GM12875 (cell line): ENCODE data around the gene RSL24D1.

Experiments
- H3K4me3 ChIP-seq: one replicate; pipeline ENCODE4 v1.5.1; 2011; ENCODE audit warnings: low read depth, low read length, control low read depth
- TF ChIP-seq, protein P1 (sequence below): IDR thresholded peaks from 2 replicates; pipeline ENCODE4 v1.5.1; 2011; ENCODE audit warnings: low read depth, mild to moderate bottlenecking, control low read depth, inconsistent platforms, low read length, moderate library complexity, borderline replicate concordance; ENCODE audit not compliant: insufficient read depth

Gene RSL24D1

DNA sequence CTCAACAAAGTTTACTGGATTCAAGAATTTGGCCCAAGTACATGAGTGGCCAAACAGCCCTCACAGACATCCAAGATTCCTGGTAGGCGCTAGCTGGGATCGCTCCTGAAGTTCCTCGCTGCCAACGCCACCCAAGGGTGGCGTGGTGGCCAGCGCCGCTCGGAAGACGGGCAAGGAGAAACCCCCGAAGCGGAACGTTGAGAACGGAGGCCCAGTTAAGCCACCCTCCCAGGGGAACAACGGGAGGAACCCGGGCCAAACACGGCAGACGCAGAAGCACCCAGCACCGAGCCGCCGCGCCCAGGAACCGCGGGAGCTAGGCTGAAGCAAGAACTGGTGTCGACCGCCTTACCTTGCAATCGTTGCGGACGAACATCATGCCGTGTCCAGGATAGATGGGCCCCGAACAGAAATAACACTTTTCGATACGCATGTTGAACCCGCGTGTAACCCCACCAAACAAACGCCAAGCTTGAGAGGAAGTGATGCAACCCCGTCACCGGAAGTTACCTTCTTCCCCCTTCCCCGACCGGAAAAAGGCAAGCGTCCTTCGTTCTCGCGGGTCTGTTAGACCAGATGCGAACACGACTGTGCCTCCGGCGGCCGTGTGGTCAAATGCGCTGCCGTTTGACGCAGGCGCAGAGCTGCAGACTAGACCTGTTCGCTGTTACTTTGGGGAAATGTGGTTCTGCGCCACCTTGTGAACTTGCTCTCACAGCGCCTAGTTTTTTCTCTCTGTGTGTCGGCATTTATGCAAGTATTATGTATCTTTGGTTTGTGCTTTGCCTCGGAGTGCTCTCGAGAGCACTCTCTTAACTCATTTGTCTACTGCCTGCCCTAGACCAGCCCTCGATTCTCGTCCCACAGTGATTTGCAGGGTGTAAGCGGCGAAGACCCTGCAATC, at the start of gene RSL24D1:
TSS of gene RSL24D1 (minus strand) at position 484 of the 904 bp plus-strand sequence. CDS start at position 433, 51 bp downstream.
- TF ChIP-seq, protein P1, sequence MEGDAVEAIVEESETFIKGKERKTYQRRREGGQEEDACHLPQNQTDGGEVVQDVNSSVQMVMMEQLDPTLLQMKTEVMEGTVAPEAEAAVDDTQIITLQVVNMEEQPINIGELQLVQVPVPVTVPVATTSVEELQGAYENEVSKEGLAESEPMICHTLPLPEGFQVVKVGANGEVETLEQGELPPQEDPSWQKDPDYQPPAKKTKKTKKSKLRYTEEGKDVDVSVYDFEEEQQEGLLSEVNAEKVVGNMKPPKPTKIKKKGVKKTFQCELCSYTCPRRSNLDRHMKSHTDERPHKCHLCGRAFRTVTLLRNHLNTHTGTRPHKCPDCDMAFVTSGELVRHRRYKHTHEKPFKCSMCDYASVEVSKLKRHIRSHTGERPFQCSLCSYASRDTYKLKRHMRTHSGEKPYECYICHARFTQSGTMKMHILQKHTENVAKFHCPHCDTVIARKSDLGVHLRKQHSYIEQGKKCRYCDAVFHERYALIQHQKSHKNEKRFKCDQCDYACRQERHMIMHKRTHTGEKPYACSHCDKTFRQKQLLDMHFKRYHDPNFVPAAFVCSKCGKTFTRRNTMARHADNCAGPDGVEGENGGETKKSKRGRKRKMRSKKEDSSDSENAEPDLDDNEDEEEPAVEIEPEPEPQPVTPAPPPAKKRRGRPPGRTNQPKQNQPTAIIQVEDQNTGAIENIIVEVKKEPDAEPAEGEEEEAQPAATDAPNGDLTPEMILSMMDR = peak; percentile 35; the same call in 1 of the 2 replicates
- peak within 1 kb of the TSS; percentile 83 for H3K4me3 ChIP-seq

DNA sequence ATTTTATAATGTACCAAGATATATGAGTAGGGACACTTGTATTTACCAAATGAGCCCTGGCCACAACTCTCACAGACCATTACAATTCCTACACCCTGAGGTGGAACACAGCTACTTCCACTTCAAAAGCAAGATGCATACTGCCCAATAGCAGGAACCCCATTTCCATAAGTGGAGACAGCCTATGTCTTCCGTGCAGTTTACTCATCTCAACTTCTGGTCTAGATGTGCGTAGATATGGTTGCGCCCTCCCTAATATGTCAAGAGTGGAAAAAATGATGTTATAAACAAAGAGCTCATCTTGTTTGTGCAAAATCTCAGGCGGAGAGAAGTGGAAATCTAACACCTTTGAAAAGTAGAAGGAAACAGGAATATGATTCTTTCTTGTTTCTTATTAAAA, 48.3 kb upstream of the RSL24D1 start:
- TF ChIP-seq, protein P1 = no peak
- H3K4me3 ChIP-seq = no peak overlapping the region

DNA sequence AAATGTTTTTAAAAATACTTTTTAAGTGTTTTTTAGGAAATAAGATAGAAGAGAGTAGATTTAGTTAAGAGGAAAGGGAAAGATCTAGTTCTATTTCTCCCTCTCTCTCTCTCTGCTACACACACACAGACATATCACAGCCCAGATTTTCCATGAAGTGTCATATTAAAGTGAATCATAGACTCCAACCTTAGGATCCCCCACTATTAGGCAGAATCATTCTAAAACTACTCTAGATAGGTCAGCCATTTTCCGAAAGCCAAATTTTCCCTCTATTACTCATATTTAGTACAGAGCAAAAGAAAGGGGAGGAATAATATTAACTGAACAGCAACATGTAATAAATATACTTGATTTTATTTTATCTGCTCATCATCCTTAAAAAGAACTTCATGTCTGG, 45.1 kb upstream of the RSL24D1 start:
- TF ChIP-seq, protein P1 = no peak
- H3K4me3 ChIP-seq = no peak overlapping the region

DNA sequence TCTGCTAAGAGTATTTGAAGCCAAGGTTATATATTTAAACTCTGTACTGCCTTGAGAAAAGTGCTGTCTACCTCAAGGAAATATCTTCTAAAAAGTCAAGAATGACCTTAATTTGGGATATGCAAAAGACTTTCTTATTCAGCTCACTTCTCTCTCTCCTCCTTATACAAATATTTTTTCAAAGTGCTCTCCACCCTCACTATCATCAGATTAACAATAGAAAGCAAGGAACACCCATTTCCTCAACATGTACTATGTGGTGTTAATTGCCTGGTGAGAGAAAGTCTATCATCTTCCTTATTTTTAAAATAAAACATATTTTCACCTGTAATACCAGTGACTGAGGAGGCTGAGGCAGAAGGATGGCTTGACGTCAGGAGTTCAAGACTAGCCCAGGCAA, 44.4 kb upstream of the RSL24D1 start:
- TF ChIP-seq, protein P1 = no peak
- H3K4me3 ChIP-seq = no peak overlapping the region

DNA sequence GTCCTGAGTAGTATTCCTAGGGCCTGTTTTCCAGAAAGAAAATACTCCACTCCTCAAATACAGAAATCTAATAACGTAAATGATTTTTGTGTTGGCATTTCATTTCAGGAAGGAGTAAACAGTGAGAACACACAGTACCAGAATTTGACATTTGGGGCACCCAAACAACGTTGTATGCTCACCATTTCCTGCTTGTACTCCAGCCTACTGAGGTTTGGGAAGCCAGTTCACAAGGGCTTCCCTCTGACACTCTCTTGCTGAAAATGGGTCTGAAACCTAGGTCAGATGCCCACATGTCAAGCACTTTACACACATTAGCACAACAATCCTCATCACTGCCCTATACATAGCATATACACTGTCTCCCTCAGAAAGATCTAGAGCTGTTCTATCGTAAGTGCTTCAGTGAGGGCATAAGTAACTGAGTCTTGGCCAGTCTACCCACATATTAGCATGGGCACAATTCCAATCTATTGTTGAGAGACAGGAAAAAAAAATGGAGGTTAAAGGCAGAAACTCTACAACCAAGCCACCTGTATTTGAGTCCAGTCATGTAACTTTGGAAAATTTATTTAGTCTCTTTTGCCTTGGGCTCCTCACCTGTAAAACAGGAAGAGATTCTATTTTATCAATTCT, 43.5 kb upstream of the RSL24D1 start:
- no peak overlapping the region for H3K4me3 ChIP-seq
- TF ChIP-seq, protein P1 = no peak

DNA sequence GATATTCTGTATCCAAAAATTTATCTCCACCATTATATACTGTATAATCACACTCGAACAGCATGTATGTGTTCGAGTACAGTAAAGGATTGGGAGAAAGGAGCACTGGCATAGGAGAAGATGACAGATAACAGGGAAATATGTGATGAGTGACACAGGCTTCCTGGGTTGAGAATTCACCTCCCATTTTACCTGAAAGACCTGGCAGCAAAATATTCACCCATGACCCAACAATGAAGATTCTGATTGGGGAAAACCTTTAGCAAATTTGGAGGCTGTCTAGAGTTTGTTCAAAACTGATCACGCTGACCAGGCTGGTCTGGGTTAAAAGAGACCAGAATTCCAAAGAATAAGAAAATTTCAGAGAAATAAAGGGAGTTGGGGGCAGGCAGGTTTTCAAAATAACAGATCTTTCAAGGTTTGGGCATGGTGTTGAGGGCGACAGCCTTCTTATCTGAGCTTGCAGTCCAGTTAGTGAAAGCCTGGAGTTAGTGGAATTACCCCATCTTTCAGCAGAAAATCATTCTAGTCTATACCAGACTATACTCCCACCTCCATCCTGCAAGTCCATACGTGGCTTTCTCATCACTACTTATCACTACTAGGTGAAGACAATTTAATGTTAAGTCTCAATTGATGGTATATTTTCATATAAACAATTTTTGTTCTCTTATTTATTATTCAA, 42.8 kb upstream of the RSL24D1 start:
- TF ChIP-seq, protein P1 = no peak
- H3K4me3 ChIP-seq = no peak overlapping the region

DNA sequence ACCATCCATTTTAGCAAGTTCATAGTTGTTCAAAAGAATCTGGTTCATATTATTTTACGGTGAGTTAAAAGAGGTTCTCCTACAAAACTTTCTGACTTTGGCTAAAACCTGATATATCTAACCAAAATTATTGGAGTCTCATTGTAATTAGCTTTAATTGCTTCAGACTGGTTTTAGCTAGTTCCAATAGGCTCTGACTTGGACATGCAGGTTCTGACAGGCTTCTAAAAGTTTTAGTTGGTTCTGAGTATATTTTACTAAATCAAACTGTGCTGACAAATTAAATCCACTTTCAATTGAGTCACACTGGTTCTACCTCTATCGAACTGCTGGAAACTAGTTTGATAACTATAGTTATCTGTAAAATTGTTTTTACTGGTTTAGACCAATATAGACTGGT, 42.1 kb upstream of the RSL24D1 start:
- TF ChIP-seq, protein P1 = no peak
- no peak overlapping the region for H3K4me3 ChIP-seq
